Smooth muscle cell of trachea (primary cell): ENCODE measurements around the gene OPN4. TPM values are rescaled to one million over a fixed set of nuclear protein-coding genes. Genes with fewer than 3 reads are reported as not detected.

Source experiments
- total RNA-seq: library from RNA; depleted of rRNA; stranded (reverse); fragments of >200 nt; gene quantifications from 2 replicates; pipeline ENCODE4 v1.2.1, GENCODE V29; 2014

The OPN4 gene, protein sequence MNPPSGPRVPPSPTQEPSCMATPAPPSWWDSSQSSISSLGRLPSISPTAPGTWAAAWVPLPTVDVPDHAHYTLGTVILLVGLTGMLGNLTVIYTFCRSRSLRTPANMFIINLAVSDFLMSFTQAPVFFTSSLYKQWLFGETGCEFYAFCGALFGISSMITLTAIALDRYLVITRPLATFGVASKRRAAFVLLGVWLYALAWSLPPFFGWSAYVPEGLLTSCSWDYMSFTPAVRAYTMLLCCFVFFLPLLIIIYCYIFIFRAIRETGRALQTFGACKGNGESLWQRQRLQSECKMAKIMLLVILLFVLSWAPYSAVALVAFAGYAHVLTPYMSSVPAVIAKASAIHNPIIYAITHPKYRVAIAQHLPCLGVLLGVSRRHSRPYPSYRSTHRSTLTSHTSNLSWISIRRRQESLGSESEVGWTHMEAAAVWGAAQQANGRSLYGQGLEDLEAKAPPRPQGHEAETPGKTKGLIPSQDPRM
- total RNA-seq: not detected in 2 replicates

DNA sequence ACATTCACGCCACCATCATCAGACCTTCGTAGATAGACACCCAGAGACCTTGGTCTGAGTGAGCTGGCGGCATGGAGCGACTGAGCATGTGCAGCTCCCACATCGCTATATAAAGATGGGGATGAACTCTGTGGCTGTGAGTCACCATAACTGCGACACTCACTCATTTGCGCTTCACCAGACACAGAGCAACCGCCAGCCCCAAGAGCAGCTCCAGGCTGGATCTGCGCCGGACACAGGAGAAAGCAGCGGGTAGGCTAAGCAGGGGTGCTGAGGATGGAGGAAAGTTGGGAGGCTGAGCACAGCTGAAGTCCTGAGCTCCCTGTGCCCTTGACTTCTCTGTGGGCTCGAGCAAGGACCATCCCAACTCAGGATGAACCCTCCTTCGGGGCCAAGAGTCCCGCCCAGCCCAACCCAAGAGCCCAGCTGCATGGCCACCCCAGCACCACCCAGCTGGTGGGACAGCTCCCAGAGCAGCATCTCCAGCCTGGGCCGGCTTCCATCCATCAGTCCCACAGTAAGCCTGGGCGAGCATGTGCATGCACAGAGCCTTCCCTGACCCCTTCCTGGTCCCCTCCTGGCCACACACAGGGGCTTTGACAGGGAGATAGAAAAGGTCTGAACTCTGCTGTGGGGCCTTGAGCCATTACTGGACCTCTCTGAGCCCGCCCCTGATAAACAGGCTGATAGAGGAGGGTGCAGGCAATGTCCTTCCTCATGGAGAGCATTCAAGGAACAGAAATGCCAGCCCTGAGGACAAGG lies at the start of gene OPN4:
Gene OPN4 (plus strand): TSS at position 137 of the 762 bp plus-strand sequence. CDS start 237 bp downstream, at position 374.

DNA sequence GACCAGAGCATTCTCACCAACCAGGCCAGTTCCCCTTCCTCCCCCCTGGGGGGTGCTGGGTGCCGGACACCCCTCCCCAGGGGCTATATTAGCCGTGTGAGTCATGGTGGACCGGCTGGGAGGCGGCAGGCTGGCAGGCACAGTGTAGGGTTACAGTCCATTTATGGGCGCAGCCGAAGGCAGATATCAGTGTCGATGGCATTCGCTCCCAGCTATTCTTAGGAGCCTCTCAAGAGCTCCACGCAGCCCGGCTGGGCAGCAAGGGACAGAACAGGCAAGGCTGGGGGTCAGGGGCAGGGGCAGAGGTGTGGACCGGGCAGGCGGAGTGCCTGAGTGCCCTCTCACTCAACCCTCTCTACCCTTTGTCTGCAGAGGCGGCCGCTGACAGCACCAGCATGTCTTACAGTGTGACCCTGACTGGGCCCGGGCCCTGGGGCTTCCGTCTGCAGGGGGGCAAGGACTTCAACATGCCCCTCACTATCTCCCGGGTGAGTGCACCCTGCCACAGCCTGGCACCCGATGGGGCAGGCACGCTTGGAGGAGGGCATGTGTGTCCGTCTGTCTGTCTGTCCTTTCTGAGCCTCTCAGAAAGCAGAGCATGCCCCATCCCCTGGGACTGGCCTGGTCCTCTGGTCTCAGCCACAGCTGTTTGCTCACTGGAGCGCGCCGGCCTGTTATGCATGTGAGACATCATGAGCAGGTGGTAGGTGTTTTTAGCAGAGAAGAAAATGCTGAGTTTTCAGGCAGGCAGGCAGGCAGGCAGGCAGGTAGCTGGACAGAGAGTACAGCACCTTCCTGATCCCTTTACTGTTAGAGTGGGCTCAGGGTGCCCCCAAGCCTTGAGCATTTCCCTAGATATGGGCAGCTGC lies 14.2 kb downstream of the OPN4 start, which contains the start of gene LDB3:
Gene LDB3 (plus strand): TSS at position 215 of the 869 bp plus-strand sequence. CDS start 181 bp downstream, at position 396.

Other genes starting within 250 kb of the OPN4 start
- gene WAPL, start 132.8 kb upstream of the OPN4 start, total RNA-seq: 36.9 and 47.3 TPM in 2 replicates
- under 0.01 TPM in 1 of 2 replicates, not detected in the other for gene LDB3, start 14.0 kb downstream of the OPN4 start, total RNA-seq
- gene BMPR1A, start 102.1 kb downstream of the OPN4 start, total RNA-seq: 68.1 and 73.1 TPM in 2 replicates